ENCODE results near the gene RHBG. TPM values are rescaled to one million over a fixed set of nuclear protein-coding genes. Genes with fewer than 3 reads are reported as not detected.

Gene RHBG
- total RNA-seq, 1 experiment from 2014 or later: 5.7 TPM

DNA sequence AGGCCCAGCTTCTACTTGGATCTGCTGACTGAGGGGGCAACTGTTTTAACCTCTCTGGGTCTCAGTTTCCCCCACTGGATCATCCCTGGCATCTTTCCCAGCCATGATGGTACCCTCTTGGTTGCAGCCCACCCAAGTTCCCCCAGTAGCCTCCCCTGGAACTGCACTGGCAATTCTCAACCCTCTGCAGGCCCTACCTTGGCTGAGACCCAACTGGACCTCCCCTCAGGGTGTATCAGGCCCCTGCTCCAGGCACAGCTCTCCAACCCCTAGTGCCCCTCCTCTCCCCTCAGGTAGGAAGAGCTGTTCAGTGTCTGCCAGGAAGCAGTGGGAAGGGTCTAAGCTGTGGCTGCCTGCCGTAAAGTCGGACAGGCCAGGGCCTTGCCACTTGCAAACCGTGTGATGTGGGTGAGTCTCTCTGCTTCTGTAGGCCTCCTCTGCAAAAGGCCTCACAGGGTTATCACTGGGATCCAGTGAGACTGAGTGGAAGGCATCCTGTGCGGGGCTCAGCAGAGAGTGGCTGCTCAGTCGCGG lies 32.1 kb downstream of the RHBG start (continued):
- TF ChIP-seq, protein P1, sequence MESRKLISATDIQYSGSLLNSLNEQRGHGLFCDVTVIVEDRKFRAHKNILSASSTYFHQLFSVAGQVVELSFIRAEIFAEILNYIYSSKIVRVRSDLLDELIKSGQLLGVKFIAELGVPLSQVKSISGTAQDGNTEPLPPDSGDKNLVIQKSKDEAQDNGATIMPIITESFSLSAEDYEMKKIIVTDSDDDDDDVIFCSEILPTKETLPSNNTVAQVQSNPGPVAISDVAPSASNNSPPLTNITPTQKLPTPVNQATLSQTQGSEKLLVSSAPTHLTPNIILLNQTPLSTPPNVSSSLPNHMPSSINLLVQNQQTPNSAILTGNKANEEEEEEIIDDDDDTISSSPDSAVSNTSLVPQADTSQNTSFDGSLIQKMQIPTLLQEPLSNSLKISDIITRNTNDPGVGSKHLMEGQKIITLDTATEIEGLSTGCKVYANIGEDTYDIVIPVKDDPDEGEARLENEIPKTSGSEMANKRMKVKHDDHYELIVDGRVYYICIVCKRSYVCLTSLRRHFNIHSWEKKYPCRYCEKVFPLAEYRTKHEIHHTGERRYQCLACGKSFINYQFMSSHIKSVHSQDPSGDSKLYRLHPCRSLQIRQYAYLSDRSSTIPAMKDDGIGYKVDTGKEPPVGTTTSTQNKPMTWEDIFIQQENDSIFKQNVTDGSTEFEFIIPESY (IDR thresholded peaks at IDR 0.05; ENCODE audit: extremely low read depth, insufficient replicate concordance, low read length): no peak
- no peak for TF ChIP-seq EGR1 (IDR thresholded peaks at IDR 0.05; ENCODE audit: low read depth)

DNA sequence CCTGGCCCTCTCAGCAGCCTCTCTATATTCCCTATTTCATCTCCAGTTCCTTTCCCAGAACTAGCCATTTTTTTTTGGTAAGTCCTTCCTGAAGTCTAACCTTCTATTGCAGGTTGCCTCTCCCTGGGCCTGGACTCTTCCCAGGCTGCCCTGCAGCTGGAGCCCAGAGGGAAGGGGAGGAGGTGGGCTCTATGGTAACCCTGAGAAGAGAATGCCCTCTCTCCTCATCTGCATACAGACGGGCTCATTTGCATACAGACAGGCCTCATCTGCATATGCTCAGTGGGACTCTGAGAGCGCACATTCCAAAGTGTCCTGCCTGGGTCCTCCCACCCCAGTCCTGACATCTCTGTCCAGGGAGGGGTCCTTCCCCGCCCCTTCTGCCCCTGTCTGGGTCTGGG lies 32.7 kb downstream of the RHBG start:
- RAD21 ChIA-PET (ENCODE audit: low non-redundant PET in 1 of 2, low total read pairs in 2 of 2, uncharacterized antibody in 2 of 2, unreplicated experiment in 2 of 2): no interaction called here
- BruUV-seq (replicated peaks): no TSS peak
- Histone ChIP-seq H3K9me3 (ENCODE audit: control insufficient read depth in 1 of 2, insufficient read depth in 1 of 2, low read depth in 1 of 2, low read length in 2 of 2) (no peaks in the 10 kb centered on the region), H3K4me3 (replicated peaks in 1 of 2; ENCODE audit: low read depth in 1 of 2, low read length in 2 of 2) (no peak overlapping the region), H3K27me3 (ENCODE audit: insufficient read depth, low read length) (no peaks in the 10 kb centered on the region), H4K20me1 (ENCODE audit: insufficient read depth) (no peaks in the 10 kb centered on the region), H2AFZ (ENCODE audit: low read depth, low read length, poor library complexity, severe bottlenecking) (no peak overlapping the region), H3K9me2 (ENCODE audit: insufficient read depth) (no peaks in the 10 kb centered on the region), H3K4me1 (ENCODE audit: control insufficient read depth in 1 of 2, insufficient read depth in 2 of 2, low read length in 2 of 2) (peaks cover 14 to 42% of the 10 kb centered on the region in 2 experiments), H3K79me2 (ENCODE audit: insufficient read depth, low read length) (no peaks in the 10 kb centered on the region), H3K4me2 (ENCODE audit: low read length) (no peak overlapping the region), H3K27ac (ENCODE audit: low read depth, low read length) (no peak overlapping the region), H3K36me3 (ENCODE audit: control insufficient read depth in 1 of 2, insufficient read depth in 2 of 2, low read length in 2 of 2) (no peaks in the 10 kb centered on the region), H3K9ac (ENCODE audit: low read length) (no peak overlapping the region)
- TF ChIP-seq RAD21 (IDR thresholded peaks at IDR 0.05; ENCODE audit: low read depth) (no peak), FOSL1 (IDR thresholded peaks at IDR 0.05; ENCODE audit: low read depth) (no peak), CBX3 (IDR thresholded peaks at IDR 0.05; ENCODE audit: low read depth) (no peak), SP1 (IDR thresholded peaks at IDR 0.05; ENCODE audit: low read depth) (no peak), EZH2 (IDR thresholded peaks at IDR 0.05) (no peak), ZNF274 (IDR thresholded peaks at IDR 0.05; ENCODE audit: low read depth, low read length) (no peak)
- TF ChIP-seq, protein P2, sequence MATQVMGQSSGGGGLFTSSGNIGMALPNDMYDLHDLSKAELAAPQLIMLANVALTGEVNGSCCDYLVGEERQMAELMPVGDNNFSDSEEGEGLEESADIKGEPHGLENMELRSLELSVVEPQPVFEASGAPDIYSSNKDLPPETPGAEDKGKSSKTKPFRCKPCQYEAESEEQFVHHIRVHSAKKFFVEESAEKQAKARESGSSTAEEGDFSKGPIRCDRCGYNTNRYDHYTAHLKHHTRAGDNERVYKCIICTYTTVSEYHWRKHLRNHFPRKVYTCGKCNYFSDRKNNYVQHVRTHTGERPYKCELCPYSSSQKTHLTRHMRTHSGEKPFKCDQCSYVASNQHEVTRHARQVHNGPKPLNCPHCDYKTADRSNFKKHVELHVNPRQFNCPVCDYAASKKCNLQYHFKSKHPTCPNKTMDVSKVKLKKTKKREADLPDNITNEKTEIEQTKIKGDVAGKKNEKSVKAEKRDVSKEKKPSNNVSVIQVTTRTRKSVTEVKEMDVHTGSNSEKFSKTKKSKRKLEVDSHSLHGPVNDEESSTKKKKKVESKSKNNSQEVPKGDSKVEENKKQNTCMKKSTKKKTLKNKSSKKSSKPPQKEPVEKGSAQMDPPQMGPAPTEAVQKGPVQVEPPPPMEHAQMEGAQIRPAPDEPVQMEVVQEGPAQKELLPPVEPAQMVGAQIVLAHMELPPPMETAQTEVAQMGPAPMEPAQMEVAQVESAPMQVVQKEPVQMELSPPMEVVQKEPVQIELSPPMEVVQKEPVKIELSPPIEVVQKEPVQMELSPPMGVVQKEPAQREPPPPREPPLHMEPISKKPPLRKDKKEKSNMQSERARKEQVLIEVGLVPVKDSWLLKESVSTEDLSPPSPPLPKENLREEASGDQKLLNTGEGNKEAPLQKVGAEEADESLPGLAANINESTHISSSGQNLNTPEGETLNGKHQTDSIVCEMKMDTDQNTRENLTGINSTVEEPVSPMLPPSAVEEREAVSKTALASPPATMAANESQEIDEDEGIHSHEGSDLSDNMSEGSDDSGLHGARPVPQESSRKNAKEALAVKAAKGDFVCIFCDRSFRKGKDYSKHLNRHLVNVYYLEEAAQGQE (IDR thresholded peaks at IDR 0.05; ENCODE audit: low read depth): no peak
- TF ChIP-seq, protein P3, sequence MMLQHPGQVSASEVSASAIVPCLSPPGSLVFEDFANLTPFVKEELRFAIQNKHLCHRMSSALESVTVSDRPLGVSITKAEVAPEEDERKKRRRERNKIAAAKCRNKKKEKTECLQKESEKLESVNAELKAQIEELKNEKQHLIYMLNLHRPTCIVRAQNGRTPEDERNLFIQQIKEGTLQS (IDR thresholded peaks at IDR 0.05): no peak
- TF ChIP-seq, protein P1 (IDR thresholded peaks at IDR 0.05; ENCODE audit: extremely low read depth, insufficient replicate concordance, low read length): no peak
- intact Hi-C loops (cut with micrococcal nuclease): no loop called here
- ATAC-seq (no peak), DNase-seq (ENCODE audit: low read depth, low spot score) (no peak)
- POLR2A ChIA-PET: no interaction called here
- CTCF ChIA-PET: interaction anchor here (1.0 kb wide), 1 partner anchor 18 kb away, joined by 3 read pairs; no protein-coding TSS in a partner anchor
